ENCODE data around the gene SPDYA. TPM values are rescaled to one million over a fixed set of nuclear protein-coding genes. Genes with fewer than 3 reads are reported as not detected.
"Not testable (repeated sequence)": the region's sequence is repeated elsewhere in the genome, so short reads cannot be mapped to it uniquely, and the experiment has no call there.

Gene SPDYA
- total RNA-seq, 3 donors from 2014 or later, result 1.1 to 2.3 (median 1.2) TPM

GRCh38 chr2:28780496-28780895, 30.1 kb upstream of the SPDYA start:
- intact Hi-C loops (cut with DNase I, micrococcal nuclease), result no loop called here
- H3K36me3 ChIP-seq (ENCODE audit: low read depth), result no peaks in the 10 kb centered on the region
- no peak for TF ChIP-seq CTCF (IDR thresholded peaks at IDR 0.05)

DNA sequence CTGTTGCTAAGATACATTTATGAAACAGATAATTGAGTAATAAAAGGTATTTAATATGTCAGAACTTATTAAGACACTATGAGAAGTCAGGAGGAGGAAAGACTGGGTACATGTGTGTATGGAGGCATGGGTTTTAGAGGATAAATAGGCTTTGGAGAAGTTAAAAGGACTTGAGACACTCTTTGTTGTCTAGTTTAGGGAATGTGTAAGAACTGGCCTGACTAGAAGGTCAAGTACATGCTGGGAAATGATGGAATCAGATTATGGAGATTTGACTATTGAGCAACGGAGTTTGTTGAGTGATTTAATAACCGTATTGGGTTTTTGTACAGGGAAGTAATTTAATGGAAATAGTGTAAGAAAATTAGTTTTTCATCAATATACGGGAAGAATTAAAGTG, 28.2 kb upstream of the SPDYA start:
- no peak for TF ChIP-seq CTCF (IDR thresholded peaks at IDR 0.05)
- DNase-seq (no peak), ATAC-seq (no peak)
- H3K4me1 ChIP-seq (ENCODE audit: low read depth), result no peaks in the 10 kb centered on the region
- H3K9me3 ChIP-seq, result no peaks in the 10 kb centered on the region
- H3K4me3 ChIP-seq, result no peak overlapping the region
- no peaks in the 10 kb centered on the region for H3K36me3 ChIP-seq (ENCODE audit: low read depth)
- intact Hi-C loops (cut with DNase I, micrococcal nuclease), result no loop called here

More at GRCh38 chr2:28780496-28780895, 30.1 kb upstream of the SPDYA start:
- ATAC-seq (no peak), DNase-seq (no peak)
- Histone ChIP-seq H3K4me3 (no peak overlapping the region), H3K9me3 (no peaks in the 10 kb centered on the region), H3K4me1 (ENCODE audit: low read depth) (no peaks in the 10 kb centered on the region)

DNA sequence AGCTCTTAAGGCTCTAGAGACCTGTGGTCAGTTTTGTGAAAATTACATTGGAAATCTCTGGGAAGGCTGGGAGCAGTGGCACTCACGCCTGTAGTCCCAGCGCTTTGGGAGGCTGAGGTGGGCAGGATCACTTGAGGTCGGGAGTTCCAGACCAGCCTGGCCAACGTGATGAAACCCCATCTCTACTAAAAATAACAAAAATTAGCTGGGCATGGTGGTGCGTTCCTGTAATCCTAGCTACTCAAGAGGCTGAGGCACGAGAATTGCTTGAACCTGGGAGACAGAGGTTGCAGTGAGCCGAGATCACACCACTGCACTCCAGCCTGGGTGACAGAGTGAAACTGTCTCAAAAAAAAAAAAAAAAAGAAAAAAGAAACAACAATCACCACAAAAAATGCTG, 26.1 kb upstream of the SPDYA start:
- H3K36me3 ChIP-seq (ENCODE audit: low read depth); H3K4me3 ChIP-seq; intact Hi-C loops (cut with DNase I, micrococcal nuclease); H3K9me3 ChIP-seq; ATAC-seq; H3K4me1 ChIP-seq (ENCODE audit: low read depth); DNase-seq: not testable (repeated sequence)

GRCh38 chr2:28796620-28797019, 14.0 kb upstream of the SPDYA start:
- no peak for DNase-seq
- no peak overlapping the region for H3K4me3 ChIP-seq
- intact Hi-C loops (cut with DNase I, micrococcal nuclease), result no loop called here
- no peaks in the 10 kb centered on the region for H3K36me3 ChIP-seq (ENCODE audit: low read depth)
- ATAC-seq, result no peak
- TF ChIP-seq CTCF (IDR thresholded peaks at IDR 0.05), result no peak
- H3K4me1 ChIP-seq (ENCODE audit: low read depth), result no peaks in the 10 kb centered on the region
- H3K9me3 ChIP-seq, result no peaks in the 10 kb centered on the region

- no peak for TF ChIP-seq CTCF (IDR thresholded peaks at IDR 0.05)
- no peak overlapping the region for H3K4me3 ChIP-seq
- intact Hi-C loops (cut with DNase I, micrococcal nuclease), result no loop called here
- DNase-seq (no peak), ATAC-seq (no peak)
- H3K4me1 ChIP-seq (ENCODE audit: low read depth), result no peaks in the 10 kb centered on the region
- H3K9me3 ChIP-seq, result no peaks in the 10 kb centered on the region
- no peaks in the 10 kb centered on the region for H3K36me3 ChIP-seq (ENCODE audit: low read depth)
Observed at GRCh38 chr2:28801726-28802125, 8.9 kb upstream of the SPDYA start.

- no peak for TF ChIP-seq CTCF (IDR thresholded peaks at IDR 0.05)
- H3K36me3 ChIP-seq (ENCODE audit: low read depth), result no peaks in the 10 kb centered on the region
- intact Hi-C loops (cut with DNase I, micrococcal nuclease), result no loop called here
- no peaks in the 10 kb centered on the region for H3K9me3 ChIP-seq
- ATAC-seq (no peak), DNase-seq (no peak)
- H3K4me3 ChIP-seq, result no peak overlapping the region
- H3K4me1 ChIP-seq (ENCODE audit: low read depth), result no peaks in the 10 kb centered on the region
Observed at GRCh38 chr2:28802975-28803429, 7.6 kb upstream of the SPDYA start.
